MM.1S (cell line): ENCODE data around the gene MADD.

Source experiments
- EZH2 ChIP-seq: fragments of 300-600 bp; sonication (generic); optimal IDR thresholded peaks from 2 replicates; pipeline ENCODE3; 2017; ENCODE audit warnings: low read depth, mild to moderate bottlenecking, antibody characterized with exemption, low read length, mixed read lengths
- EZH2phosphoT487 ChIP-seq: fragments of 300-600 bp; sonication (generic); IDR thresholded peaks from 2 replicates; pipeline ENCODE4 v1.6.1; 2018; ENCODE audit warnings: antibody characterized with exemption, low read length
- TF ChIP-seq, protein P1 (sequence below): fragments of 300-600 bp; sonication (generic); IDR thresholded peaks from 2 replicates; pipeline ENCODE4 v1.5.1; 2016; ENCODE audit warnings: antibody characterized with exemption, low read length, mixed read lengths

- TF ChIP-seq EZH2 (no peak), EZH2phosphoT487 (no peak)
- TF ChIP-seq, protein P1, sequence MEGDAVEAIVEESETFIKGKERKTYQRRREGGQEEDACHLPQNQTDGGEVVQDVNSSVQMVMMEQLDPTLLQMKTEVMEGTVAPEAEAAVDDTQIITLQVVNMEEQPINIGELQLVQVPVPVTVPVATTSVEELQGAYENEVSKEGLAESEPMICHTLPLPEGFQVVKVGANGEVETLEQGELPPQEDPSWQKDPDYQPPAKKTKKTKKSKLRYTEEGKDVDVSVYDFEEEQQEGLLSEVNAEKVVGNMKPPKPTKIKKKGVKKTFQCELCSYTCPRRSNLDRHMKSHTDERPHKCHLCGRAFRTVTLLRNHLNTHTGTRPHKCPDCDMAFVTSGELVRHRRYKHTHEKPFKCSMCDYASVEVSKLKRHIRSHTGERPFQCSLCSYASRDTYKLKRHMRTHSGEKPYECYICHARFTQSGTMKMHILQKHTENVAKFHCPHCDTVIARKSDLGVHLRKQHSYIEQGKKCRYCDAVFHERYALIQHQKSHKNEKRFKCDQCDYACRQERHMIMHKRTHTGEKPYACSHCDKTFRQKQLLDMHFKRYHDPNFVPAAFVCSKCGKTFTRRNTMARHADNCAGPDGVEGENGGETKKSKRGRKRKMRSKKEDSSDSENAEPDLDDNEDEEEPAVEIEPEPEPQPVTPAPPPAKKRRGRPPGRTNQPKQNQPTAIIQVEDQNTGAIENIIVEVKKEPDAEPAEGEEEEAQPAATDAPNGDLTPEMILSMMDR = peak; percentile 50
These were observed 10.5 kb upstream of the MADD start for GRCh38 chr11:47259232-47259977.
